ENCODE data around the gene BIVM.

Gene BIVM

DNA sequence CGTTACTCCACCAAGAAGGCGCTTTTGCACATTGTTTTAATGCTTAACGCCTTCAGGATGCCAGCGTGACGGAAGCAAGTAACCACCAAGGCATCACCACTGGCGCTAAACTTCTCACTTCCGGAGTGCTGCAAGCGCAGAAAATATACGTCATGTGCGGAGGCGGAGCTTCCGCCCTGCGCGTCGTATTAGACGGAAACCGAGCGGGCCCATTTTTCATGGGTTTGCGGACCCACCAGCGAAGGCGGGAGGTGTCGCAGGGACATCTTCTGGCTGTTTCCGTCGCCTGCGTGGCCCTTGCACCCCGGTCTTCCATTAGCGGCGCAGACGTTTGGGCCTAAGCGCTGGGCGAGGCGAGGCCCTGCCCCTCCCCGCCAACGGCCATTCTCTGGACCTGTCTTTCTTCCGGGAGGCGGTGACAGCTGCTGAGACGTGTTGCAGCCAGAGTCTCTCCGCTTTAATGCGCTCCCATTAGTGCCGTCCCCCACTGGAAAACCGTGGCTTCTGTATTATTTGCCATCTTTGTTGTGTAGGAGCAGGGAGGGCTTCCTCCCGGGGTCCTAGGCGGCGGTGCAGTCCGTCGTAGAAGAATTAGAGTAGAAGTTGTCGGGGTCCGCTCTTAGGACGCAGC is 46.8 kb downstream of the BIVM start, which contains the start of gene ERCC5:
ERCC5 (plus strand) TSS at position 403 of the 631 bp plus-strand sequence. CDS start 235 bp downstream, outside the sequence.
- DNase-seq = peak; percentile 94

DNA sequence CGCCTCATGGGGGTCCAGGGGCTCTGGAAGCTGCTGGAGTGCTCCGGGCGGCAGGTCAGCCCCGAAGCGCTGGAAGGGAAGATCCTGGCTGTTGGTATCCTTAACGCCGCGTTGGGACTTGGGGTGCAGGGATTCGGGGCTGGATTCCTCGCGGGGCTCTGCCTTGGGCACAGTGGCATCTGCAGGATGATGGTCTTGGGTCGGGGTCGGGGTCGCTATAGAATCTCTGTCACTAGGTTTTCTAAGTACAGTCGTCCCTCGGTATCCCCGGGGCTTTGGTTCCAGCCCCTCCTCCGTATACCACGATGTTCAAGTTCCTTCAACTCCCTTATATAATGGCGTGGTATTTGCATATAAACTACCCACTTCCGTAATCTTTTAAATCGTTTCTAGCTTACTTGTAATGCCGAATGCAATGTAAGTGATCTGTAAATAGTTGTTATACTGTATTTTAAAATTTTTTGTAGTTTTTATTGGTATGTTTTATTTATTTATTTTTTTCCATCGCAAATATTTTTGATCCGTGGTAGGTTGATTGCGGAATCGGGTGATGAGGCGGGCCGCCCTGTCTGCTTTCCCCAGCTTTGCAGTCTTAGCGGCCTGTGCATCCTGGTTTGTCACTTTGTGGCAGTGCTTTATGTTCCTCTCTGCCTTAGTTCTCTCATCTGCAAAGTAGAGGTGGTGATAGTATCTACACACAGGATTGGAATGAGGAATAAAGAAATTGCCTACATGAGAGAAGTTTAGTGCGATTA is 47.5 kb downstream of the BIVM start:
- peak; percentile 49 for DNase-seq

DNA sequence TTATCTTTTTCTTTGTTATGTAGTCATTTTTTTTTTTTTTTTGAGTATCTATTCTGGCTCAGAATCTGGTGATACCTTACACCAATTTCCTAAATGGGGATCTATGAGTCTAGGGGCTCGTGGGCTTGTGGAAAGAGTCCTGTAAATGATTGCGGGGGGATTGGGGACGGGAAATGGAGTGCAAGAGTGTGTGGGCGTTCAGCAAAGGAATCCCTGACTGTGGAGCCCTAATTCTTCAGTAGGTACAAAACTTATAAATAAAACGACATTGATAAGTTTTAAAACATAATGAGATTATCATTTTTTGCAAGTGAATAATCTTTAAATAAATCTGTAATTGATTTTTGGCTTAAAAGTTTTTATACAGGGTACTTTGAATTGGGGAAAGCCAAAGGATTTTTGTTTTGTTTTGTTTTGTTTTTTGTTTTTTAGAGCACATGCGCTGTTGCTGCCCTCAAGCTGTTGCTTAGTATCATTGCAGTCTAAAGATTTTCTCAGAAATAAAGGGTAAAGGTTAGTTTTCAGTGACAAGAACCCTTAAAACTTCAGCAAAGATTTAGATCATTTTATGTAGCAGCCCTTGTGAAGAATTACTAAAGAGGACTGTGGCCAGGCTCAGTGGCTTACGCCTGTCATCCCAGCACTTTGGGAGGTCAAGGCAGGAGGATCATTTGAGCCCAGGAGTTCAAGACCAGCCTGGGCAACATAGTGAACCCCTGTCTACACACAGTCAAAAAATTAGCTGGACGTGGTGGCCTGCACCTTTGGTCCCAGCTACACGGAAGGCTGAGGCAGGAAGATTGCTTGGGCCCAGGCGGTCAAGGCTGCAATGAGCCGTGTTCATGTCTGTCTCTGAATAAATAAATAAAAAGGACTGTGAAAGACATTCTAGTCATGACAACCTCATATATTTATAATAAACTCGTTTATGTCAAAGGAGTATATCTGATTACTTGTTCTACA is 48.6 kb downstream of the BIVM start:
- DNase-seq = no peak

DNA sequence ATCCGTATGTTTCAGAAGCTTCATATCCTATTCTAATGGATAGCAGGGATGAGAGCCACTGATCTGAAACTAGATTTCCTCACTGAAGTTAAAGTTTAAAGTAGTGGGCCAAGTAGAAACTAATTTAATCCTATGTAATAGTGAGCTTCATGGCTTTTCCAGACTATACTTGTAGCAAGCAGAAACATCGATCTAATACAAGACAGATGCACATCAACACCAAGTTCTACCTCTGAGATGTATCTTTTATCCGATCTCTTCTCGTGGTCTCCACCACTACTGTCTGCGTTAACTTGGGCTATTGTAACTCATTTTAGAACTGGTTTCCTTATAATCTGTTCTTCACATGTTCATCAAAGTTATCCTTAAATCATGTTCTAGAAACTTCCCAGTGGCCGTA is 50.0 kb downstream of the BIVM start:
- no peak for DNase-seq

DNA sequence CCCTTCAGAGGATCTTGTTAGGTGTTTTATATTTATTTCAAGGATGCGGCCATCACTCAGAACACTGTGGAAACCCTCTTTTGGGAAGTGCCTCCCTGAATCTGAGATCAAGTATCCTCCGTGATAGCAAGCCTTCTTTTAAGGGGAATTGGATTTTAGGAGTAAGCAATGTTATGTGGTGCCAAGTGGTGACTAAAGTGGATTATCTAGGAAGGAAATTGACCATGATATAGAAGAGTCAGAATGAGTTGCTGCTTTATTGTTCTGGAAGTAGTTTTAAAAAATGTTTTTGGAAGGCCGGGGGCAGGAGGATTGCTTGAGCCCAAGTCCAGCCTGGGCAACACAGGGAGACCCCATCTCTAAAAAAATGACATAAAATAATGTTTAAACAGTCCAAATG is 53.6 kb downstream of the BIVM start:
- DNase-seq = no peak

DNA sequence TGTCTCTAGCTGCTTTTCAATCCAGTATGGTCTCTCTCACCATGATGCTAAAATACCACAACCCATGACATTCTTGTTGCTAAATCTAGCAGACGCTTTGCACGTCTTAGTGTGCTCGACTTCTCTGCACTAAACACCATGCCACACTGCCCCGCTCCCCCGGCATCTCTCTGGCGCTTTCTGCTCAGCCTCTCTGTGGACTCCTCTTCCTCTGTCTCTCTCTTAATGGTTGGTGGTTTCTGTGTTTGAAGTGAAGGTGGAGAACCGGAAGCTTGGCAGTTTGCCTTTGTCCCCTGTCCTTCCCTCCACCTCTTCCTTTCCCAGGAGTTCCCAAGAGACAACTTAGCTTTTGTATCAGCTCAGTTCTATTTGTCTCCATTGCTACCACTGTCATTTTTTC is 55.8 kb downstream of the BIVM start:
- no peak for DNase-seq

DNA sequence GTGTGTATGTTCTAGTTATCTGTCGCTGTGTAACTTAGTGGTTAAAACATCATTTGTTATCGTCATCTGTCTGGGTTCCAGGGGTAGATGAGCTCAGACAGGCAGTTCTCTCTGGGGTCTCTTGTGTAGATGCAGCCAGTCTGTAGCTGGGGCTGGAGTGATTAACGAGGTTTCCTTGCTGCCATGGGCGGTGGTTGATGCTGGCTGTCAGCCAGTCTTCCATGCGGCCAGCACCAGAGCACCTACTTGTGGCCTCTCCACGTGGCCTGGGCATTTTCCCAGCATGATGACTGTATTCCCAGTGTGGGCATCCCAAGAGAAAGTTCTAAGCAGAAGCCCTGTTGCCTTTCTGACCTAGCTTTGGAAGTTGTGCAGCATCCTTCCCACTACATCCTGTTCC is 57.6 kb downstream of the BIVM start:
- no peak for DNase-seq

DNA sequence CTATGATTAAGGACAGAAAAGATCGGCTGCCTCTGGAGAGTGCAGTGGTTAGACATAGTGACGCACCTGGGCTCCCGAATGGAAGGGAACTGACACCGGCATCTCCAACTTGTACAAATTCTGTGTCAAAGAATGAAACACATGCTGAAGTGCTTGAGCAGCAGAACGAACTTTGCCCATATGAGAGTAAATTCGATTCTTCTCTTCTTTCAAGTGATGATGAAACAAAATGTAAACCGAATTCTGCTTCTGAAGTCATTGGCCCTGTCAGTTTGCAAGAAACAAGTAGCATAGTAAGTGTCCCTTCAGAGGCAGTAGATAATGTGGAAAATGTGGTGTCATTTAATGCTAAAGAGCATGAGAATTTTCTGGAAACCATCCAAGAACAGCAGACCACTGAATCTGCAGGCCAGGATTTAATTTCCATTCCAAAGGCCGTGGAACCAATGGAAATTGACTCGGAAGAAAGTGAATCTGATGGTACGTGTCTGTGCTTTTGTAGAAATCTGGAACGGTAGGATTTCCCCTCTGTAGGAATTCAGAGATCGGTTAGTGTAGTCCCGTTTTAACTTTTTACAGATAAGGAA is 63.8 kb downstream of the BIVM start:
- DNase-seq = no peak

DNA sequence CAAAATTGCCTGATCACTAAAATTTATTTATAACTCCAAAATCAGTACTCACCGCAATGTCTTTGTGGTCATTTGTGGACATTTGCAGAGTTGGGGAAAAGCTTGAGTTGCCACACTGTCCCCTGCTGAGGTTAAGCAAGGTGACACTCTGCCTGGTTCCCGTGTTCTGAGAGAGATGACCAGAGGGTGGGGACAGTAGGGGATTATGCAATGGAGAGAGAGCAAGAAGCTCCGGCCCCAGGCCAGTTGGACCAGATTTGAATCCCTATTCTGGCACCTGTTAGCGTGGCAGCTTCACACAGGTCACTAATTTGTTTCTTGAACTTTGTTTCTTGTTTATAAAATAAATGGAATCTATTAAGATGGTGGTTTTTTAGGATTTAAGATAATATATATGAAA is 64.7 kb downstream of the BIVM start:
- no peak for DNase-seq

DNA sequence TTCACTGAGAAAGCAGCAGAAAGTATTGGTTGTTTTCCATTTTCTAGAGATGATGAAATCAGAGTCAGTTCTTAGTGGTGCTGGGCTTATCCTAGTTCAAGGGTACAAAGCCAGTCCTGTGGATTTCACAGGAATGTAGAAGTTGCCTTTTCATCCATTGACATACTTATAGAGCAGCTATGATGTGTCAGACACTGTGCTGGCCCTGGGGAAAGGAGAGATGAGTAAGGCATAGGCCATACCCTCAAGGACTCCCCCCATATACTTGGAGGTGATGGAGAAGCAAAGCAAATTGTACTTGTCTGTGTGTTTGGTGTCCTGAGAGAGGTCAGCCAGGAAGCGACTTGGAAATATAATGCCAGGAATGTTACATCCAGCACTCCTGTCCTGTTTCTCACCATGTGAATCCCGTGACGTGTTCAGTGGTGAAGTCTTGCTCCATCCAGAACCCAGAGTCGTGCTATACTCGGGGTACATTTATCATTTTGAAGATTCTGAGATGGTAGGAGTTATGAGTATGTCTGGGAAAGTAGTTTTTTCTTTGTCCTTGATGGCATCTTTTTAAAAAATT is 69.5 kb downstream of the BIVM start:
- DNase-seq = no peak

DNA sequence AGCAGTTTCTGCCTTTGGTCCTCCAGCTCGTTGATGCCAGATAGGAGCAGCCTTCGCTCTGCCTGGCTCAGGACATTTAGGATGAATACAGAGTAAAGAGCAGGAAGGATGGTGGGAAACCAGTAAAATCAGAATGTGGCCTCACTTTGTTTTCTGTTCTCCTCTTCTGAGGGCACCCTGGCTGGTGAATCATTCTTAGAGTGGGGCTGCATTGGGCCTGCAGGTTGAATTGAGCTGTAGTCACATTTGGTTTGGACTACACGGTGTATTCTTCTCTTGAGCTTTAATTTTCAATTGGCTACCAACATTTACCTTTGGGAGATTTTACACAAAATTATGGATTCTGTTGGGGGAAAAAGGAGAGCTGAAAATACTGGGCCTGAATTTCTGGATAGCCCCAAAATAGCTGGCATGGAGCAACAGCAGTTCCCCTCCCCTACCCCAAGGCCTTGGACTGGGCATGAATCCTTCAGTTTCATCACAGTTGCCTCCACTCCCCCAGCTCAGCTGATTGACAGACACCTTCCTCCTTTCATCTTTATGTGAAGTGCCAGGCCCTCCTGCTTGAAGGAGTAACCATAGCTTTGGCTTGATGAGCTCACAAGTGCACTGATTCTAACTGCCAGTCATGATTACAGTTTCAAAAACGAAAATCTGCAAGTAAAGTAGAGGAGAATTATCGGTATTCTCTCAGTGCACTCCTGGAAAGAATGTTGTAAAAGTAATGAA is 71.2 kb downstream of the BIVM start:
- no peak for DNase-seq

DNA sequence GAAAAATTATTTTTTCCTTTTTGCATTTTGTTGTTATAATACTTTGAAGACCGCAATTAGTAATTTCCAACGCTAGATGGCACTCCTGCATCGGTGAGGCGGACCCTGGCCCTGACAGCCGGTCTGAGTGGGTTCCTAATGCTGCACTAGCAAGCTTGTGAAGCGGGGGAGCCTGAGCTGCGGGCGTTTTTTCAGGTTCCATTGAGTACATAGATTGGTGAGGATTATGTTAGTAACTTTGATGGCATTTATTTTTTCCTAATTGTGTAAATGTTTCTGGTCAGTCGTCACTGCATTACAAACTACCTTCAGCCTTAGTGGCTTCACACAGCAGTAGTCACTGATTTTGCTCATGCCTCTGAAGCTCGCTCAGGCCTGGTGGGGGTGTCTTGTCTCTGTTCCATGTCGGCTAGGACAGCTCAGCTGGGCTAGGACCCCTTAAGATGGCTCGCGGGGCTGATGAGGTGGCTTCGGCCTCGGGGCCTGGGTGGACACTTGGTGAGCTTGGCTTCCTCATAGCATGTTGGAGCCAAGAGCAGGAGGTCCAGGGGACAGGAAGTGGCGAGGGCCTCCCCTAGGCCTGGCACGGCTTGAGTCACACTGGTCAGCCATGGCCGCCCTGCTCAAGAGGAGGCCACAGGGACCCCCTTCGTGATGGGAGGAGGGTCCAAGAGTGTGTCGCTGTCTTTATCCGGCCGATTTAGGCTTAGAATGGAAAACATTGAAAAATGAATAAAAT is 71.9 kb downstream of the BIVM start:
- DNase-seq = no peak

DNA sequence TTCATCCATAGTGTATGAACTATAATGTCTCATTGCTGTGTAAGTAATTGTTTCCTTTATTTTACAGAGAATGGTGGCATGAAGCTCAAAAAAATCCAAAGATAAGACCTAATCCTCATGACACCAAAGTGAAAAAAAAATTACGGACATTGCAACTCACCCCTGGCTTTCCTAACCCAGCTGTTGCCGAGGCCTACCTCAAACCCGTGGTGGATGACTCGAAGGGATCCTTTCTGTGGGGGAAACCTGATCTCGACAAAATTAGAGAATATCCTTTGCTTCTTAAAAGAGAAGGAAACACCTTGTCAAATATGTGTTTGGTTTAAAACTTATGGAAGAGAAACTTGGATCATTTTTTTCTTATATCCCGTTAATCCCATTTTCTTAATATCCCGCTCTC is 73.2 kb downstream of the BIVM start:
- no peak for DNase-seq

DNA sequence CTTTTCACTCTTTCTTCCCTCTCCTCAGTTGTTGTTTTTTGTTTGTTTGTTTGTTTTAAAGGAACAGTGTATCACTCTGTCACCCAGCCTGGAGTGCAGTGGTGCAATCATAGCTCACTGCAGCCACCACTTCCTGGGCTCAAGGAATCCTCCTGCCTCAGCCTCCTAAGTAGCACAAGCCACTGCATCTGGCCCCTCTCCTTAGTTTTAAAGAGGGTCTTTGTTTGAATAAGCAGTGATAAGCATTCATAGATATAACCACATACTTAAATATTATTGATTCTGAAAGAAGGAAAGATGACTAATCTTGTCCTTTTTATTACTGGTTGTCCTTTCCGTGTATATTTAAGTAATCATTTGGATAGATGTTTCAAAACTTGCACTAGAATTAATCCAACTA is 73.6 kb downstream of the BIVM start:
- DNase-seq = no peak

DNA sequence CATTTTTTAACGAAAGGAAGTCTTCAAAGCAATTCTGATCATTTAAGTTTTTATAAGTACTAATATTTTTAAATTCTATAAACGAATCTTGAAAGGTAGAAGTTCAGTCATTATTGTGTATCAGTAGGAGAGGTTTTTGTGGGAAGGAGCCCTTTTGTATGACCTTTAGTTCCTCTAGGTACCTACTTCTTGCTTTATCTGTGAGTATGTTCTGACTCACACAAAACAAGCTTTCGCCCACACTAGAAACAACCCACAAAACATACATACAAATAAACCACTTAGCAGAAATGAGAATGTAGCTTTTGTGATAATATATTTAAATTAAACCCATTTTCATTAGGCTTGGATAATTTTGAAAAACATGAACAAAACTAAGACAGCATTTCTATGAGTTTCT is 74.7 kb downstream of the BIVM start:
- no peak for DNase-seq

DNA sequence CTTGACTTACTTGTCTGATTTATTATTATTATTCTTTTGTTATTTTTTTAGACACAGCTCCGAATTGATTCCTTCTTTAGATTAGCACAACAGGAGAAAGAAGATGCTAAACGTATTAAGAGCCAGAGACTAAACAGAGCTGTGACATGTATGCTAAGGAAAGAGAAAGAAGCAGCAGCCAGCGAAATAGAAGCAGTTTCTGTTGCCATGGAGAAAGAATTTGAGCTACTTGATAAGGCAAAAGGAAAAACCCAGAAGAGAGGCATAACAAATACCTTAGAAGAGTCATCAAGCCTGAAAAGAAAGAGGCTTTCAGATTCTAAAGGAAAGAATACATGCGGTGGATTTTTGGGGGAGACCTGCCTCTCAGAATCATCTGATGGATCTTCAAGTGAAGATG is 76.3 kb downstream of the BIVM start:
- DNase-seq = no peak

DNA sequence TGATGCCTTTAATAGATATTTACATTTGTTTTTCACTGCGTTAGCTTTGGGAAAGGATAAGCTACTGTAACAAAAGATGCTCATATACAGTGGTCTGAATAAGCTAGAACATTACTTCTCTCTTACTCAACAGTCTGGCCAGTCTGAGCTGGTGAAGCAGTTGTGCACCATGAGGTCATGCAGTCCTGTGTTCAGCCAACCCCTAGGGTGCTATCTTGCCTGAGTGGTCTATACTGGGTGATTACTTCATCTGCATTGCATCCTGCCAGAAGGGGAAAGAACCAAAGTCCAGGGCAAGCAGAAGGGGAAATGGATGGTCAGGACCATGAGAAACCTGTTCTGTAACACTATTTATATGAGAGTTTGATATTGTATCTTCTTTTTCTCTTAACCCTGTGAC is 78.4 kb downstream of the BIVM start:
- no peak for DNase-seq

DNA sequence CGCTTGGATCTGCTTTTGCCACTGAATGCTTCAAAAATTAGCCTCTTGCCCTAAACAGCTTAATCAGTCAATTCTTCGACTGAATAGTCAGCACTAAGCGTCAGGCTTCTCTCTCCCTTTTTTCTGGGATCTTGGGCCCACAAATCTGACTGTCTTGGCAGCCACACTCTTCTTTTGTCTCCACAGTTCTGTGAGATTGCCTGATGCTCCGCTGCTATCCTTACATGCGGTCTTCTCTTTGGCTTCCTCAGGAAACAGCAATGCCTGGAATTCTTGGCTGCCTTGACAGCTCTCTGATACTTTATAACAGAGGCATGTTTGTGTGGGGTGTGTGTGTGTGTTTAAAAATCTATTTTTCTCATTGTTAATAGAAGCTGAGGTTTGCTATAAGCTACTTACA is 79.6 kb downstream of the BIVM start:
- DNase-seq = no peak

DNA sequence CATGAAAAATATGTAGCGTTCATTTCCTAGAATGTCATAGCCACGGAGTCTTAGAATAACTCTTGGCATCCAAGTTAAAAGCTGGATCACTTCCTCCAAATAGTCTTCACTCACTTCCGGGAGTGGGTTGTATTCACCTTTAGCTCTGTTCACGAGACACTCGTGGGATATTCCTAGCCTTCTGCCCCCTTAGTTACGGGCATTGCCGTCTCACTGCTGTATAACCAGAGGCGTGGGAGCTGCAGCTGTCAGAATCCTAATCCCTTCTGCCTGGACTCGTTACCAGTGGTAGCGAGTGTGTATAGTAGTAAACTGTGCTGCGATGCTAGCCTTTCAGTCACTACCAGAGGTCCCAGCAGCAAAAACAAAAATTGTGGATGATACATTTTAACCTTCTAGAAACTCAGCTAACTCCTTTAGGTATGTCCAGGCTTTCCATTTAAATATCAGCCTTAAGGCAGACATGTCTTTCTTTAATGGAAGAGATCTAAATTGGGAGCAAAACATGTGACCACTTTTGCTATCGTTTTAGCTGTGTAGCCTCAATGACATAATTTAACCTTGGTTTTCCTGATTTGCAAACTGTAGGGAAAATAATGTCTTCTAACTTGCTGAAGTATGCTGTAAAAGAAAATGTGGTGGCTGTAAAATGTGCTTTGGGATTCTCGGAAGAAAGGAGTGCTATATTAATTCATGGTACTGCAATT is 81.0 kb downstream of the BIVM start:
- DNase-seq = no peak

DNA sequence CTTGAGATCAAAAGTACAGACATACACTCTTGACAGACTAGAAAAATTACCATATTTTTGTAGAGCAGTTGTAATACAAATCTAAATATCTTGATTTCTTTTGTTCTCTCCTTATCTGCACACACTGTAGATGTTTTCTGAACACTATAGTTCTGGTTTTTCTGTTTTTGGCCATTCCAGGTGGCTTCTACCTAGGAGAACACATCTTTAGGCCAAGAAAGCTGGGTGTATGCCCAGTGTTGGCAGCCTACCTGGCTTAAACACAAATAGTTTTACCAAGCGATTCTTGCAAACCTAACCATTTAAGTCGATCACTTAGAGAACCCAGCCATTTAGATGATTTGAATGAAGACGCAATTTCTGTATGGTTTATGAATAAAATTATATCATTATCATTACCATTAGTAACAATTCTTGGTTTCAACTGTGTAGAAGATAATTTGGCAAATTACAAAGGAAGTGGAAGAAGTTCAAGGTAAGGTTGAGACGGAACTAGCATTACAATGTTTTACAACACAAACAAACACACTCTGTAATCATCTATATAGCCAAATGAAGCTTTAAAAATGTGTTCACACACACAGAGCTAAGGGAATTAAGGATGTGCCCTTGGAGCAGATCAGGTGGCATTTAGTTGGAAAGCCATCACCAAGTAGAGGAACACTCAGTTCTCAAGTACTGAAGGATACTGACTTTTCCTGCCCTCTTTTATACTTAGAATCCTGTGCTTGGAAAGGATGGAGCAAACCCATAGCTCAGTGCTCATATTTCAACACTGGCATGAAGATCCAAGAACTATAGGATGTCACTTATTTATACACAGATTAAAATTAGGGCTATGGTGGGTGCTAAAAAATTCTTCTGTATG is 83.1 kb downstream of the BIVM start:
- DNase-seq = no peak

Data from activated CD4-positive, CD25-positive, alpha-beta regulatory T cell treated with anti-CD3 and anti-CD28 coated beads, Interleukin-2, amount 50 U/mL, for 72 hours (primary cell).